Stimulated activated CD4-positive, alpha-beta T cell treated with anti-CD3 and anti-CD28 coated beads, TNF-alpha, amount 100 ng/mL, for 24 hours (primary cell): ENCODE data around the gene CD5L.

Source experiments
- DNase-seq, 3 experiments: peaks; one replicate each; pipeline ENCODE4 v3.0.0-alpha.2; 2020; ENCODE audit warnings: low read depth in 3 of 3

The CD5L gene

DNA sequence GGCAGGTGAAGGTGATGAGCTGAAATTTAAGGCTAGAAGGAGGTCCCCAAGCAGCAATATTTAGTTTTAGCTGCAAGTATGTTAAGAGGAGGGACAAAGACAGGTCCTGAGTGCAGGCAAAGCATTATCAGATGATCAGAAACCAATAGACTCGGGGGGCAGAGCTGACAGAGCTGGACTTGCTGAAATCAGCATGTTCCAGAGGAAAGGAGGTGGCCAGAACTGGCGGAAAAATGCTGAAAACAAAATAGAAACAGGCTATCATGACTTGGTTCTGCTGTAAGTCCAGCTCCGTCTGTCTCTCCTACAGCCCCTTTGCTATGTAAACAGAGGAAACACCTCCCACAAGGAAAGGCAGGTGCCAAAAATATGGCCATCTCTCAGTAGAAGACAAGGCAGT lies at the start of gene CD5L:
CD5L (minus strand) TSS at position 101 of the 400 bp plus-strand sequence. CDS start 107 bp downstream, outside the sequence.
- no peak for DNase-seq

DNA sequence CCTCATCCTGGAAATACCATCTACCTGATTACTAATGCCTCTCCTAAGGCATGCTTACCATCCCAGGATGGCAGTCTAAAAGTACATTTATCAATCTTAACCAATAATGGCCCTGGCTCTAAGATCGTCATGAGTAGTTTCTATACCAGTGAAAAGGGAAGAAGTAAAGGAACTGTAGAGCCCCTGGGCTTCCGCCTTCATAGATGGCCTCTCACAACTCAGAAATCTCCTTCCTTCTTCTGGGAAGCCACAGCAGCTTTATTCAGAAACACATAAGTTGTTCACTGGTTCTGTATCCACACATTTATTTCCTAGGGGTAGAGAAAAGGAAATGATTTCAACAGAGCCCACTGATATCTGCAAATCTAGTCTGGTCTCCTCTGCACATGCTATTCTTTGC lies 41.0 kb upstream of the CD5L start:
- no peak for DNase-seq

DNA sequence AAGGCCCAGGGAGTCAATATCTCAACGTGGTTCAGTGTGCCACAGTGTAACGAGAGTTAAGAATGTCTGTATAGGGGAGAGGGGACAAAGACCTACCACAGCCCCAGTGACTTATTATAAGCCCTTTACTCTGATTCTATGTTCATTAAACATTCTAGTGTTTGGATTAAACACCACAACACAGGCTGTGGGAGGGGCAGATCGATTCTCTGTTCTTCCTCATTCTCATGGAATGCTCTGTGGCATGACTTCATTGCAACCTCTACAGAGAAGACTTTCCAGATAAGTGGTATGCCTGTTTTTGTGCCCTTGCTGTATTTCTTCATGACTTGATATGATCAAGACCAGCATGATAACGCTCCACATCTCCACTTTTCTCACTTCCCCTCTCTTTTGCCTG lies 39.0 kb upstream of the CD5L start:
- no peak for DNase-seq

DNA sequence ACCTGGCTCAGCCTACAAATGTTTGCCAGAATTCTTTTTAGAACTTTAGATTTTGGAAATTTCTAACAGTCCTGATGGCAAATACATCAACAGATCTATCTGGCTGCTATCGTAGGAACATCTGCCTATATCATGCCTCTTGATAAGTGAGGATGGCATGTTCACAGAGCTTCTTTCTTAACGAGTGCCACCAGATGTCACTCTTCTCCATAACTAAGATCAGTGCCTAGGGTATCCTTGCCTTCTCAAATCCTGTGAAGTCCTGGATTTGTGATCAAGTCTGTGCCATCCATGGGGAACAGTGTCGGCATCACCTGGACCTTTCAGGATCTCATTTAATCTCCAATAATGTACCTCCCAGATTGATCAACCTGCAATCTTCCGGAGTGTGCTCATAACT lies 36.5 kb upstream of the CD5L start:
- no peak for DNase-seq

DNA sequence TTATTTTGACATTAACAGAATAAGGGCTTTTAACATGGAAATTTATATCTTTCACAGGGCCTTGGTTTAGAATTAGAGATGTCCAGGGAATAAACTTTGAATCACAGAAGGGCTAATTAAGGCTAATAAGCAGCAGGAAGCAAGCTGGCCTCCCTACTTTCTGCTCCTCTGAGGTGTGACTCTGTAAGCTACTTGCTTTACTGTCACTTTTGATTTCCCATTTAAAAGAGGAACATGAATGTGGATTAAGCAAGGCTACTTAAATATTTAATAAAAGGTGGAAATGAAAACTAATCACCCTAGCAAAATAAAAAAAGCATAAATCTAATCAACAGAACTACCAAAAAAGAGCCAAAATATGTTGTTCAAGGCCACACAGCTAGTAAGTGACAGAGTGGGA lies 28.9 kb upstream of the CD5L start:
- DNase-seq, result no peak

DNA sequence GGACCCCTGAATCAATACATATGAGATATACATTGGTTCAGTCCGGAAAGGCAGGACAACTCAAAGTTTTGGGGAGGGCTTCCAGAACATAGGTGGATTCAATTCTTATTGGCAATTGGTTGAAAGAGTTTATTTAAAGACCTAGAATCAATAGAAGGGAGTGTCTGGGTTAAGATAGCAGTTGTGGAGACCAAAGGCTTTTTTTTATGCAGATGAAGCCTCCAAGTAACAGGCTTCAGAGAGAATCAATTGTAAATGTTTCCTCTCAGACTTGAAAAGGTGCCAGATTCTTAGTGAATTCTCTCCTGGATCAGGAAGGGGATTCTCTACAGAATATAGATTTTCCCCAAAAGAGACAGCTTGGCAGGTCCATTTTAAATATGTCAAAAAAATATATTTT lies 27.0 kb upstream of the CD5L start:
- no peak for DNase-seq

DNA sequence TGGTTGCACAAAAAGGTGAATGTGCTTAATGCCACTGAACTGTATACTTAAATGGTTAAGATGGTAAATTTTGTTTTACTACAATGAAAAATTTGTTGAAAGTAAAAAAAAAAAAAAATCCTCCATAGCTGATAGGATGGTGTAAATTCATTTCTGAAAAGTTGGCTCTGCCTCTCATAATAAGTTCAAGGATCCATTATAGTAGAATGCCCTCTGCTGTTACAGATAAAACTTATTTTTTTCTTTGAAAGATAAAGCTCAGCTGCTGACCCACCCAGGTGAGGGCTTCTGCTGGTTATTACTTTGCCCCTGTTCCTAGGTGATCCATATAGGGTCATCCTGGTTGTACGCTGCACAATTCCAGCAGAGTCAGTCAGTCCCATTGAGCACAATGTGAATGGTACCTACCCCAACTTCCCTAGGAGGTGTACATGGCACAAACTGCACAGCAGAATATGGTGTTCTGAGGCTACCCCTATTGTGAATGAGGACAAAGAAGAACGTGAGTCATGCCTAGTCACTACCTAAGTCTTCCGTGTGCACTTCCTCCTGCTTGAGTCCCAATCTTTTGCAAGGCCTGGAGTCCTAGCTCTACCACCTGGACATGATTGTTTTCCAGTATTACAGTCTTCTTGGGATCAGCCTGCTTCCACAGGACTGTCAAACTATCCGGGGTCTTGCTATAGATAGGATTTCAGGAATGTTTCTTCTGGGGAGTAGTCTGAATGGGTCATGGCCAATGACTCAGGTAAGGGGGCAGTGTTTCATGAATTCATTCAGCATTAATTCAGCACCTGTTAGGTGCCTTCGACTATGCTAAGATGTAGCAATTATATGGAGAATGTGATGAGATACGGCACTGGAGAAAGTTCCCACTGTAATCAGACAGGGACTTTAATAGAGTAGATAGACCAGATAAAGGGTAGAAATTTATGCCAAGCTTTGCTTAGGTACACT lies 20.8 kb upstream of the CD5L start:
- no peak for DNase-seq

DNA sequence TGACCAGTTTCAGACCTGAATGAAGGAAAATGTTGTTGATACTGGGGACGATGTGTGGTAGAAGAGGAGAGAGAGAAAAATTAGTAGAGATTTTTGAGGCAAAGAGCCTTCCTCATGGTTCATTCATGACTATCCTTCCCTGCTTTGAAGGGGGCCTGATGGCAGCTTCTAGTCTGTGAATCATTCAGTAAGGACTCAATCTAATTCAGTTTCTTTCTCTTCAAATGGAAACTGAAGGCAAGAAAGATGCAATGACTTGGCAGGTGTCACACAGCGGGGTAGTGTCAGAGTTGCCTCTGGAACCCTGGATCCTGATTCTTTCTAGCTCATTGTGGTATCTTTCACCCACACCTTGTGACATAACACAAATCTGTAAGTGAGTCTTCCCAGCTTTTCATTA lies 14.9 kb upstream of the CD5L start:
- no peak for DNase-seq

DNA sequence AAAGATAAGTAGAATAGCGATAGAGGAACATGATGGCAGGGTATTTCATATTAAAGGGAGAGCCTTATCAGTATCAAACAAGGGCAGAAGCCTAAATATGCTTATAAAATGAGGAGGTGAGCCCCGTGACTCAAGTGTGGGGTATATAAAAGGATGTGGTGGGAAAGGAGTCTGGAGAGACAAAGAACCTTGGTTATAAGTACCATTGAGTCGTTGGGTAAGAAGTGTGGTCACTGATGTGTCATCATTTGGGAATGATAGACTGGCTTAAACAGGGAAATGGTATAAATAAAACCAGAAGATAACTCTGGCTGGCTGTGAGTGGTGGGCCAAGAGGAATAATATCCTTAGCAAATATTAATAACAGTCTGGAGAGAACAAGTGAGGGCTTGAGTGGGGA lies 10.9 kb upstream of the CD5L start:
- no peak for DNase-seq

DNA sequence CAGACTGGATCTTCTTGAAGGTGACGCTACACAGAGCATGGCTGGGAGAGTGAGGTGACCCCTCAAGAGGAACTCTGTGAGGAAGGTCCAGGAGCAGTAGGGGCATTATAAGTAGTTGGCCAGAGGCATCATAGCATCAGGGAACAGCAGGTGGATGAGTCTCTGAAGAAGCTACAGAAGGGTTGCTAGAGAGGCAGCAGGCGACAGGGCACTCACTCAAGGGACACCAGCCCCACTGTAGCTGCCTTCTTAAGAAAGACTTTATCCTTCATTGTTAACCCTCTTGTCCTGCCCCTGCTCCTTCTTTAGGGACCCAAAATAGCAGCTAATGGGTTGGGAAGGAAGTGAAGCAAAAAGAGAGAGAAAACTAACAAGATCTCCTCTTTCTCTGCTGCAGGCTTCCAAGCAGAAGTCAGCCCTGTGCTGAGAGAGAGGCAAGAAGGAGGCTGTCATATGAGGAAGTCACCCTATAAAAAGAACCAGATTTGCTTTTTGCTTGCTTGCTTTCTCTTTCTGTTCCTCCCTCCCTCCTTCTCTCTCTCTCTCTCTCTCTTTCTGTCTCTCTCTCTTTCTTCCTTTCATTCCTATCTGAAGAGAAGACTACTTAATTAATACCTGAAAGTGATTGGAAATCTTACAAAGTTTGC lies 7.7 kb upstream of the CD5L start:
- no peak for DNase-seq

DNA sequence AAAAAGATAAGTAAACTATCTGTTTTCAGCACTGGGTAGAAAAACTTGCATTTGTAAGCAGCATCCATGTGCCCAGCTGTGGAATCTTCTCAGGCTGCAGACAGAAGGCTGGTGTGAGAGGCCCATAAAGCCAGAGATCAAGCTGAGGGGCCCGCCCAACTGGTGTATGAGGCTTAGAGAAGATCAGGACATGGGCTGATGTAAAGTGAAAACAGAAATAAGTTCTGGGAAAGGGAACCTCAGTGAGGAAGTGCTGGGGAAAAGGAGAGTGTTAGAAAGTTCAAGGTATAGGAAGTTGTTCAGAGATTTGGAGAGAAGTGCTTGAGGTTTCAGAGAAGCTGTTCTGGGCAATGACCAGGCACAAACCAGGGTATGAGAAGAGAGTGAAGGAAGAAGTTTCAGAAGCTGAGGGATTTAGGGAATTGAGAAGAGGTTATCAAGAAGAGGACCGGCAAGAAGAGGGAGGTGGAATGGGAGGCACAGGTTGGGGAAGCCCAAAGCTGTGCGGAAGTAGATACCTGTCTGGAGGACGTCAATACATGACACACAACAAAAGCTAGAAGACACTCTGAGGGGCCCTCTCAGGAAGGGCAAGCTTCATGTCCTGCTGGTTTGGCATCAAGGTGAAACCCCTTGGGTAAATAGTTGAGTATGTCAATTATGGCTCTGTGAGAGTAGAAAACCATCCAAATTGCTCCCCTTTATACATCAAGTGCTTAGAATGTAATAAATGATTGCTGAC lies 2.7 kb upstream of the CD5L start:
- no peak for DNase-seq

DNA sequence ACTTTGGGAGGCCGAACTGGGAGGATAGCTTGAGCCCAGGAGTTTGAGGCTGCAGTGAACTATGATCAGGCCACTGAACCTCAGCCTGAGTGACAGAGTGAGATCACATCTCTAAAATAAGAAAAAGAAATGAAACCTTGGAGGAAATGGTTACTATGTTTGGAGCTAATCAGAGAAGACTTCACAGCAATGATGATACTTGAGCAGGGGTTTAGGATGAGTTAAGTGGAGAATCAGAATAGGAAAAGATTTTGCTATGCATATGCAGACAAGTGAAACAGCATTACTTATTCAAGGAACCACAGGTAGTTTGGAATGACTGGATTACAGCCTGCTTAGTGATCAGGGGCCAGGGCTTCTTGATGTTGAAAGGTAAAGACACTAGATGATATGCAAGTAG lies 1.3 kb upstream of the CD5L start:
- DNase-seq, result no peak

DNA sequence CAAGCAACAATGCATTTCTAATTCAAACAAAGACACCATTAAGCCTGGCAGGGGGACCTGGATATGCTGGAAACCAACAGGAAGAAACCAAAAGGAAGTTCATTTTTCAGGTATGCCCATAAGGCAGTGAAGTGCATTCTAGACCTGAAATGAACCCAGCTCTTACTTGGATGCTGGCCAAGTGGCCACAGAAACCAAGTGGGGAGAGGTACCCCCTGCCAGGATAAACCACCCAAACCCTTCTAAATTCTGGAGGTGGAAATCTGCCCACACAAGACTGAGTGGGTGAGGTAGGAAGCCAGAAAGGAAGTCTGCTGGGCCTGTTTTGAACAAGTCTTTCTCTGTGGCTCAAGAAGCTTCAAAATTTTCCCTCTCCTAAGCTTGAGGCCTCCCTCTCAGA lies 2.6 kb downstream of the CD5L start:
- DNase-seq, result no peak

DNA sequence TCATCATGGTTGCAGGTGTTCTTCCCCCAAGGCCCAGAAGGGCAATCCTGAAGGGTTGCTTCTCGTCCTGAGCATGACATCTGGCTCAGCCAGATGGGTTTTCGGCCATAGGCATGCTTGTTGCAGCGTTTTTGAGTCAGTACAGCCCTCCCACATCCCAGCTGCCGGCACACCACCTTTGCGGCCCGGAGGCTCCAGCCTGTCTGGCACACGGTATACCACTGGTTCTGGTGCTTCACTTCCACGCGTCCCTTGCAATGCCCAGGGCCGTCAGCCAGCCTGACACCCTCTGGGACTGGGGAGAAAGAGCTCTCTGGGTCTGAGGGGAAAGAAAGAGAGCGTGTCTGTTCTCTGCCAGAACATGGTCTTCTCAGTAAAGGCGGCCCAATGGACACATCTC lies 7.2 kb downstream of the CD5L start:
- no peak for DNase-seq

DNA sequence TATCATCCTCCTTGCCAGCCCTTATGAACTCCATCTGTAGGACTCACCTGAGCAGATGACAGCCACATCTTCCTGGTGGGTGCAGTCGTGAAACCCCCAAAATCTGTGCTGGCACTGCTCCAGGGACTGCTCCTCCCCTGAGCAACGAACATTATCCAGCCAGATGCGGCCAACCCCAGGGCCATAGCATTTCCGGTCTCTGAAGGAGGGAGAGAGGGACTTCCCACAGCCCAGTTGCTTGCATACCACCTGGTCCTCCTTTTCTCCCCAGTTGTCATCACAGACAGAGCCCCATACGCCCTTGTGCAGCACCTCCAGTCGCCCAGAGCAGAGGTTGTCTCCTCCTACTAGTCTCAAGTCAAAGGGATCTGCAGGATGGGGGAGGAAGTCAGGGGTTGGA lies 8.5 kb downstream of the CD5L start:
- DNase-seq, result no peak

DNA sequence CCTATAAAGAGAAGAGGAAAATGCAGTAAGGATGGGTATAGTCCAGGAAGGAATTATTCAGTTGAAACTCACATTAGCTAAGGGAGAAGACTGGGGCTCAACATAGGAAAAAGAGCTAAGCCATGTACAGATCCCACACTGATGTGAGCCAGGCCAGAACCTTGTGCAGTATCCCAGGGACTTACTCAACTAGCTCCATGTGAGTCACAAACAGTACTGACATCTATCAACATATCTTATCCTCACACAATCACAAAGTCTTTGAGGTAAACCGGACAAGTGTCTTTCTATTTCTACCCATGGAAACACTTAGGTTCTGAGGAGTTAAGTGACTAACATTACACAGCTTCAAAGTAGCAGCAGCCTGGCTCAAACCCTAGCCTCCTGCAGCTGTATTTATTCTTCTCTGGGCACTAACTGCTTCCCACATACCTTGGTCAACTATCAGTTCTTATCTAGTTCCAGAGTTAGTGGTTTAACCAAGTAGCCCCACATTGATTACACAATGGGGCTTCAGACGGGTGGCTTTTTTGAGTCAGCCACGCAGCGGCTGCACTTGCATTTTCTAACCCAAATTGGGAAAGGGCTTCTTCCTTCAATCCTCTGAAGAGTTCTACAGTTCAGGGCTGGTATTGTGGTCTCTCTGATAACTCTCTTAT lies 9.5 kb downstream of the CD5L start:
- no peak for DNase-seq

DNA sequence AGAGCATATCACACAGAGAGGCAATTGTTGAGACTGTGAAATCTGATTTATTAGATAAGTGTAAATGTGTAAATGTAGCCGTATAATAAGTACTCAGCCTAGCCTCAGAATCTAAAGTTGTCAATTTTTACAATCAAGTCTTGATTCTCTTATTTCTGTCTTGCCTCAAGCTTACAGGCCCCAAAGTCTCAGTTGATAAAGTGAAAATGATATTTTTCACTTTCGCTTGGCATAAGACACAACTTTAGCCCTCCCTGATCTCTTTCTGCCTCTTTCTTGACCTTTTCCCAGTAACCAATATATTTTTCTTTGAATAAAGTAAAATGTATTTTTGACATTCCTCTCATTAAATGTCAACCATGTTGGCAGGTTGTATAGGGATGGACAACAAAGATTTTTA lies 10.7 kb downstream of the CD5L start:
- DNase-seq, result no peak

DNA sequence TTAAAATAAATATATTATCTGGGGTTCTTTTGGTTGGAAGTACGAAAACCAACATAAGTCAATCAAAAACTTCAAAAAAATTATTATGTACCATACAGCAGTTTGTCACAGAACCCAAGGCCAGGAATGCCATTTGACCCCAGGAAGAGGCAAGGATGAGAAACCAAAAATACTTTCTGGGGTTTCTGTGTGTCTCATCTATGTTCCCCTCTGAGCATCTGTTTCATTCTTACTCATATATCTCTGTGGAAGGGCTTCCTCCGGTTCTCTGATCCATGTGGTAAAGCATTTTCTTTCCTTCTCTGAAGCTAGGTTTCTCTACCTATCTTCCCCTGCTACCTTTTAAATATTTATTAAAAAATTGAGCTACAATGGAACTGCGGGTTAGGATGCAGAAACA lies 11.9 kb downstream of the CD5L start:
- no peak for DNase-seq

DNA sequence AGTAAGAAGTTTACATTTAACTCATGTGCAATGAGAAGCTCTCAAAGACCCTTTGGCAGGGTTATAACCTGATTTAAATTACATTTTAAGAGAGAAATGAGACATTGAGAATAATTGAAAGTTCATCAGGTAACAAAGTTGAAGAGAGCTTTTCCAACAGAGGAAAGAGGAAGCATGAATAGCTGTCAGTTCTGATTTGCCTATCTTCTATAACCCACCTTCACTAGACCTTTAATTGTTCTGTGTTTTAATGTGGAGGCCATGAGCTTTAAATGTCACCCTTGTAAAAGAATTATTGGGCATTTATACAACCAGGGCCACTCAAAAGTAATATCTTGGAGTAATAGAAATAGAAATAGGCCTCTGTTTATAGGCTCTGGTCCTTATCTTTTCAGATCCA lies 12.4 kb downstream of the CD5L start:
- DNase-seq, result no peak

DNA sequence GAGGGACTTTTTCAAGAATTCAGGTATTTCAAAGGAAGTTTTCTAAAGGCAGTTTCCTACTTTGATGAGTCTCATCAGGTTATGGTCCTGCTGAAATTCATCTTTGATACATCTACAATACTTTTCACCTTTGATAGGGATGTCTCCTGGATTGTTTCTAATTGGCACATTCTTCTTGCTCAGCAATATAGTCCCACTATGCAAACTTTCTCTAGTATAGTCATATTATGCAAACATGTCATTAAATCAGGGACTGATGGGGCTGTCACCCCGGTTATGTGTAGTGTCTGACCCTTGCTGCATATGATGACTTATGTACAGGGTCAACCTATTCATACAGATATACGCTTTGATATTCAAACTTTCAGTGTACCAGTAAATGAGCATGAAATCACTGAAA lies 21.3 kb downstream of the CD5L start:
- DNase-seq, result no peak

DNA sequence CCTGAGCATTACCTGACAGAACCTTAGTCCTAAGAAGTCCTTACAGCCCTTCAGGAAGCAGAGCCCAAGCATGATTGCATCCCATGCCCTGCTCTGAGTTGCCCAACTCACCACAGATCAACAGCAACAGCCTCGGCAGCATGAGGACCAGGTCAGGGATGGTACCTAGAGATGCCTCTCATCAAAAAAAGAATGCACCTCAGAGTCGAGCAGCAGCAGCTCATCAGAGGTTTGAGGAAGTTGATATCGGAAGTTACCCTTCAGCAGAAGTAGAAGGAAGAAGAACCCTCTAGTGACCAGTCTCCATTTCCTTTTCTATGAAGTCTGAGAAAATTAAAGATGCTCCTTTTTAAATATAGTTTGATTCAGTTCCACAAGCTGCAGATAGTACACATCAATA lies 21.7 kb downstream of the CD5L start, which contains the start of gene FCRL1:
FCRL1 (minus strand) TSS at position 225 of the 400 bp plus-strand sequence; CDS start at position 142, 83 bp downstream.
- no peak for DNase-seq

DNA sequence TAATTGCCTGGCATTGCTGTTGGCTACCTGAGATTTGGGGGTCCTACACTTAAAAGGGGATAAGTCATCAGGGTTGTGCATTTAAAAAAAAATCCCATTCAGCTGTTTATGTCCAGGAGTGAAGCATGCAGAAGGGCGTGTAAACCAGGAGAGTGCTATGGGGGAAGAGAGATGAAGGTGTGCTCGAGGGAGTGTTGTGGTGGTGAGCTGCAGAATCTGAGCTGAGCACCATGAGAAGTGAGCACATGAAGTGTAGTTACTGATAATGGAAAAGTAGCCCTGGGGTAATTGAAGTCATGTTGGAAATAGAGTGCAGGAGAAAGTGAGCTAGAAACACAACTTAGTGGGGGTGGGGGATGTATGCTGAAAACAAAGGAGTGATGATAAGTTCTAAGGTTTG lies 22.4 kb downstream of the CD5L start:
- DNase-seq, result no peak
